HG03097 (cell line): ENCODE measurements around the gene PECR.

ENCODE experiments used
- ATAC-seq: cut with Tn5 transposase; IDR thresholded peaks from one replicate; pipeline ENCODE4 v1.9.1; 2021; ENCODE audit not compliant: unreplicated experiment, low FRiP score

Gene PECR

GRCh38 chr2:216073773-216074172 is 7.8 kb downstream of the PECR start:
- ATAC-seq: no peak

- ATAC-seq: no peak
Observed at GRCh38 chr2:216072473-216072872, 9.1 kb downstream of the PECR start.

GRCh38 chr2:216071111-216071851 is 10.3 kb downstream of the PECR start:
- ATAC-seq: no peak

GRCh38 chr2:216070195-216070594 is 11.4 kb downstream of the PECR start:
- ATAC-seq: no peak

- ATAC-seq: no peak
Observed at GRCh38 chr2:216069028-216069427, 12.6 kb downstream of the PECR start.

GRCh38 chr2:216066230-216066629 is 15.4 kb downstream of the PECR start:
- ATAC-seq: no peak

GRCh38 chr2:216064665-216065064 is 16.9 kb downstream of the PECR start:
- ATAC-seq: no peak

GRCh38 chr2:216064014-216064630 is 17.5 kb downstream of the PECR start:
- ATAC-seq: no peak

GRCh38 chr2:216059233-216059834 is 22.3 kb downstream of the PECR start:
- ATAC-seq: no peak

GRCh38 chr2:216057688-216058193 is 23.9 kb downstream of the PECR start:
- peak; percentile 92 for ATAC-seq

GRCh38 chr2:216056739-216057138 is 24.9 kb downstream of the PECR start:
- ATAC-seq: peak; percentile 28

GRCh38 chr2:216055680-216056079 is 25.9 kb downstream of the PECR start:
- ATAC-seq: no peak

GRCh38 chr2:216052420-216052819 is 29.2 kb downstream of the PECR start:
- ATAC-seq: no peak

- no peak for ATAC-seq
Observed at GRCh38 chr2:216051350-216051749, 30.3 kb downstream of the PECR start.

GRCh38 chr2:216049452-216049851 is 32.2 kb downstream of the PECR start:
- ATAC-seq: no peak

GRCh38 chr2:216047397-216047796 is 34.2 kb downstream of the PECR start:
- ATAC-seq: no peak

GRCh38 chr2:216044883-216045486 is 36.6 kb downstream of the PECR start:
- no peak for ATAC-seq

GRCh38 chr2:216043949-216044348 is 37.7 kb downstream of the PECR start:
- ATAC-seq: no peak

GRCh38 chr2:216041438-216041837 is 40.2 kb downstream of the PECR start:
- ATAC-seq: no peak

- ATAC-seq: no peak
Observed at GRCh38 chr2:216039918-216040317, 41.7 kb downstream of the PECR start.

- no peak for ATAC-seq
Observed at GRCh38 chr2:216034065-216034464, 47.5 kb downstream of the PECR start.
